ENCODE measurements around the gene CNTN5. TPM values are rescaled to one million over a fixed set of nuclear protein-coding genes. Genes with fewer than 3 reads are reported as not detected.

The CNTN5 gene
- total and polyA plus RNA-seq, 7 donors, result under 0.01 to 0.46 TPM; not detected in 5

GRCh38 chr11:99494065-99494464 lies 473.3 kb downstream of the CNTN5 start:
- Histone ChIP-seq H3K4me1 (no peaks in the 10 kb centered on the region), H3K27ac (no peak overlapping the region), H3K9me3 (no peaks in the 10 kb centered on the region), H3K27me3 (ENCODE audit: insufficient read depth in 3 of 3, low read length in 2 of 3) (no peaks in the 10 kb centered on the region), H3K36me3 (ENCODE audit: insufficient read depth in 1 of 2, low read depth in 1 of 2) (no peaks in the 10 kb centered on the region), H3K4me3 (no peak overlapping the region)
- WGBS, 3 donors, result 88 to 90% (median 88%) methylated on average over 4 of the region's 4 CpGs
- no peak for TF ChIP-seq CTCF (IDR thresholded peaks at IDR 0.05)
- no peak for ATAC-seq
- DNase-seq, result no peak
- intact Hi-C loops (cut with DNase I), result no loop called here

- H3K27ac ChIP-seq, result no peak overlapping the region
- TF ChIP-seq CTCF (IDR thresholded peaks at IDR 0.05), result no peak
- H3K4me1 ChIP-seq, result no peaks in the 10 kb centered on the region
- intact Hi-C loops (cut with DNase I), result no loop called here
- DNase-seq (no peak), ATAC-seq (no peak)
- H3K9me3 ChIP-seq, result no peaks in the 10 kb centered on the region
- no peak overlapping the region for H3K4me3 ChIP-seq
- 71 to 91% (median 77%) methylated on average over 2 of the region's 2 CpGs for WGBS, 3 donors
- no peaks in the 10 kb centered on the region for H3K27me3 ChIP-seq (ENCODE audit: insufficient read depth in 3 of 3, low read length in 2 of 3)
- no peaks in the 10 kb centered on the region for H3K36me3 ChIP-seq (ENCODE audit: insufficient read depth in 1 of 2, low read depth in 1 of 2)
Measured at GRCh38 chr11:99501655-99502054, 480.9 kb downstream of the CNTN5 start.

GRCh38 chr11:99505316-99505715 lies 484.6 kb downstream of the CNTN5 start:
- intact Hi-C loops (cut with DNase I), result no loop called here

GRCh38 chr11:99505831-99506230 lies 485.1 kb downstream of the CNTN5 start:
- 43 to 60% (median 51%) methylated on average over 4 of the region's 4 CpGs for WGBS, 3 donors
- ATAC-seq, result no peak

More at GRCh38 chr11:99505316-99505715, 484.6 kb downstream of the CNTN5 start:
- Histone ChIP-seq H3K4me1 (no peaks in the 10 kb centered on the region), H3K4me3 (no peak overlapping the region), H3K36me3 (ENCODE audit: insufficient read depth in 1 of 2, low read depth in 1 of 2) (no peaks in the 10 kb centered on the region), H3K27ac (no peak overlapping the region), H3K9me3 (no peaks in the 10 kb centered on the region), H3K27me3 (ENCODE audit: insufficient read depth in 3 of 3, low read length in 2 of 3) (no peaks in the 10 kb centered on the region)
- no peak for TF ChIP-seq CTCF (IDR thresholded peaks at IDR 0.05)
- no peak for DNase-seq
- WGBS, 3 donors, result 32 to 58% (median 35%) methylated on average over 1 of the region's 1 CpG
- ATAC-seq, result no peak

More at GRCh38 chr11:99505831-99506230, 485.1 kb downstream of the CNTN5 start:
- H3K4me3 ChIP-seq, result no peak overlapping the region
- TF ChIP-seq CTCF (IDR thresholded peaks at IDR 0.05), result no peak
- H3K27ac ChIP-seq, result no peak overlapping the region
- H3K36me3 ChIP-seq (ENCODE audit: insufficient read depth in 1 of 2, low read depth in 1 of 2), result no peaks in the 10 kb centered on the region
- H3K27me3 ChIP-seq (ENCODE audit: insufficient read depth in 3 of 3, low read length in 2 of 3), result no peaks in the 10 kb centered on the region
- DNase-seq, result no peak
- intact Hi-C loops (cut with DNase I), result no loop called here
- H3K4me1 ChIP-seq, result no peaks in the 10 kb centered on the region
- H3K9me3 ChIP-seq, result no peaks in the 10 kb centered on the region

Measured in psoas muscle (tissue), 8 donors.